HEK293 (cell line): ENCODE results near the gene OPRM1.
"Not testable (repeated sequence)": the region's sequence is repeated elsewhere in the genome, so short reads cannot be mapped to it uniquely, and the experiment has no call there.

Experiments
- CTCF ChIP-seq: fragments of 450-650 bp; formaldehyde crosslinking; IDR thresholded peaks from 2 replicates; pipeline ENCODE4 v1.5.1; 2016; ENCODE audit warnings: missing biosample characterization, missing genetic modification characterization
- PBX3 ChIP-seq: sonication (generic); formaldehyde crosslinking; IDR thresholded peaks from 2 replicates; pipeline ENCODE4 v1.8.1; 2022; ENCODE audit warnings: mild to moderate bottlenecking, moderate library complexity, missing genetic modification reagents
- SETDB1 ChIP-seq: IDR thresholded peaks from one replicate; pipeline ENCODE4 v1.6.1; 2017; ENCODE audit warnings: mild to moderate bottlenecking, low read length, moderate library complexity, mixed read lengths; ENCODE audit not compliant: insufficient read length
- ZBTB20 ChIP-seq: fragments of 450-650 bp; formaldehyde crosslinking; IDR thresholded peaks from 2 replicates; pipeline ENCODE4 v1.5.1; 2016; ENCODE audit warnings: missing biosample characterization, missing genetic modification characterization
- ZNF133 ChIP-seq: fragments of 450-650 bp; formaldehyde crosslinking; IDR thresholded peaks from 2 replicates; pipeline ENCODE4 v1.5.1; 2016; ENCODE audit warnings: missing biosample characterization, missing genetic modification characterization
- ZNF366 ChIP-seq: fragments of 450-650 bp; formaldehyde crosslinking; conservative IDR thresholded peaks from 2 replicates; pipeline ENCODE4 v1.5.1; 2016; ENCODE audit warnings: missing biosample characterization, missing genetic modification characterization
- ZNF830 ChIP-seq: fragments of 450-650 bp; IDR thresholded peaks from 2 replicates; pipeline ENCODE4 v1.5.0; 2018; ENCODE audit warnings: missing biosample characterization, missing genetic modification characterization, low read depth, mild to moderate bottlenecking, moderate library complexity
- ZSCAN30 ChIP-seq: fragments of 450-650 bp; IDR thresholded peaks from 2 replicates; pipeline ENCODE4 v1.5.1; 2018; ENCODE audit warnings: missing biosample characterization, mild to moderate bottlenecking, missing genetic modification characterization, moderate library complexity
- TF ChIP-seq, protein P1 (sequence below): fragments of 450-650 bp; formaldehyde crosslinking; conservative IDR thresholded peaks from 2 replicates; pipeline ENCODE4 v1.5.1; 2016; ENCODE audit warnings: low read depth, missing biosample characterization, missing genetic modification characterization

DNA sequence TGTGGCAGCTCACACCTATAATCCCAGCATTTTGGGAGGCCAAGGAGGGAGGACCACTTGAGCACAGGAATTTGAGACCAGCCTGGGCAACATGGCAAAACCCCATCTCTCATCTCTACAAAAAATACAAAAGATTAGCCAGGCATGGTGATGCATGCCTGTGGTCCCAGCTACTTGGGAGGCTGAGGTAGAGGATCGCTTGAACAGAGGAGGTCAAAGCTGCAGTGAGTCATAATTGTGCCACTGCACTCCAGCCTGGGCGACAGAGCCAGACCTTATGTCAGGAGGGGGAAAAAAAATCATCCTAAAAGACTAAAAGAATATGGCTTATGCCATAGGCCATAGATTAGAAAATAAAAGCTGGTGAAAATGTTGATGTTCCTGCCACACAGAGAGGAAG is 39.6 kb downstream of the OPRM1 start:
- not testable (repeated sequence) for TF ChIP-seq CTCF (tag by site-specific recombination); PBX3; ZBTB20 (tag by site-specific recombination); ZNF366 (tag by site-specific recombination); SETDB1; ZNF830; ZNF133; ZSCAN30 (tag by site-specific recombination)
- TF ChIP-seq, protein P1, sequence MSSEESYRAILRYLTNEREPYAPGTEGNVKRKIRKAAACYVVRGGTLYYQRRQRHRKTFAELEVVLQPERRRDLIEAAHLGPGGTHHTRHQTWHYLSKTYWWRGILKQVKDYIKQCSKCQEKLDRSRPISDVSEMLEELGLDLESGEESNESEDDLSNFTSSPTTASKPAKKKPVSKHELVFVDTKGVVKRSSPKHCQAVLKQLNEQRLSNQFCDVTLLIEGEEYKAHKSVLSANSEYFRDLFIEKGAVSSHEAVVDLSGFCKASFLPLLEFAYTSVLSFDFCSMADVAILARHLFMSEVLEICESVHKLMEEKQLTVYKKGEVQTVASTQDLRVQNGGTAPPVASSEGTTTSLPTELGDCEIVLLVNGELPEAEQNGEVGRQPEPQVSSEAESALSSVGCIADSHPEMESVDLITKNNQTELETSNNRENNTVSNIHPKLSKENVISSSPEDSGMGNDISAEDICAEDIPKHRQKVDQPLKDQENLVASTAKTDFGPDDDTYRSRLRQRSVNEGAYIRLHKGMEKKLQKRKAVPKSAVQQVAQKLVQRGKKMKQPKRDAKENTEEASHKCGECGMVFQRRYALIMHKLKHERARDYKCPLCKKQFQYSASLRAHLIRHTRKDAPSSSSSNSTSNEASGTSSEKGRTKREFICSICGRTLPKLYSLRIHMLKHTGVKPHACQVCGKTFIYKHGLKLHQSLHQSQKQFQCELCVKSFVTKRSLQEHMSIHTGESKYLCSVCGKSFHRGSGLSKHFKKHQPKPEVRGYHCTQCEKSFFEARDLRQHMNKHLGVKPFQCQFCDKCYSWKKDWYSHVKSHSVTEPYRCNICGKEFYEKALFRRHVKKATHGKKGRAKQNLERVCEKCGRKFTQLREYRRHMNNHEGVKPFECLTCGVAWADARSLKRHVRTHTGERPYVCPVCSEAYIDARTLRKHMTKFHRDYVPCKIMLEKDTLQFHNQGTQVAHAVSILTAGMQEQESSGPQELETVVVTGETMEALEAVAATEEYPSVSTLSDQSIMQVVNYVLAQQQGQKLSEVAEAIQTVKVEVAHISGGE (tag by site-specific recombination): not testable (repeated sequence)
